Measurements from ENCODE around the gene DNAJC25. TPM values are rescaled to one million over a fixed set of nuclear protein-coding genes. Genes with fewer than 3 reads are reported as not detected.

DNAJC25 gene
- total RNA-seq, 1 donor from 2014 or later: 12.2 TPM

- Histone ChIP-seq H3K36me3 (ENCODE audit: insufficient read depth, low read length) (peaks cover 19% of the 10 kb centered on the region), H3K9ac (ENCODE audit: low read length) (no peak overlapping the region), H3K27me3 (ENCODE audit: insufficient read depth, low read length) (no peaks in the 10 kb centered on the region), H2AFZ (ENCODE audit: low read depth, low read length) (no peak overlapping the region), H3K79me2 (ENCODE audit: insufficient read depth, low read length) (no peaks in the 10 kb centered on the region), H3K4me1 (ENCODE audit: insufficient read depth, low read length) (no peaks in the 10 kb centered on the region), H3K4me3 (ENCODE audit: insufficient read depth, low read depth, low read length) (no peak overlapping the region), H3K27ac (ENCODE audit: low read depth, low read length) (no peak overlapping the region), H3K9me3 (ENCODE audit: insufficient read depth, low read depth, low read length) (no peaks in the 10 kb centered on the region), H4K20me1 (ENCODE audit: insufficient read depth, low read length) (no peaks in the 10 kb centered on the region), H3K4me2 (ENCODE audit: low read length) (no peak overlapping the region)
- H3K4me3 Mint-ChIP-seq (ENCODE audit: unreplicated experiment): no peak overlapping the region
- peaks cover 11% of the 10 kb centered on the region for H3K36me3 Mint-ChIP-seq (ENCODE audit: low read depth, unreplicated experiment)
- H3K9me3 Mint-ChIP-seq (ENCODE audit: unreplicated experiment): no peaks in the 10 kb centered on the region
- DNase-seq (ENCODE audit: low read depth) (no peak), FAIRE-seq (no peak)
- H3K27me3 Mint-ChIP-seq (ENCODE audit: low read depth, unreplicated experiment): no peaks in the 10 kb centered on the region
- H3K27ac Mint-ChIP-seq (ENCODE audit: unreplicated experiment): no peak overlapping the region
- H3K4me1 Mint-ChIP-seq (ENCODE audit: low read depth, unreplicated experiment): no peaks in the 10 kb centered on the region
- TF ChIP-seq, protein P1, sequence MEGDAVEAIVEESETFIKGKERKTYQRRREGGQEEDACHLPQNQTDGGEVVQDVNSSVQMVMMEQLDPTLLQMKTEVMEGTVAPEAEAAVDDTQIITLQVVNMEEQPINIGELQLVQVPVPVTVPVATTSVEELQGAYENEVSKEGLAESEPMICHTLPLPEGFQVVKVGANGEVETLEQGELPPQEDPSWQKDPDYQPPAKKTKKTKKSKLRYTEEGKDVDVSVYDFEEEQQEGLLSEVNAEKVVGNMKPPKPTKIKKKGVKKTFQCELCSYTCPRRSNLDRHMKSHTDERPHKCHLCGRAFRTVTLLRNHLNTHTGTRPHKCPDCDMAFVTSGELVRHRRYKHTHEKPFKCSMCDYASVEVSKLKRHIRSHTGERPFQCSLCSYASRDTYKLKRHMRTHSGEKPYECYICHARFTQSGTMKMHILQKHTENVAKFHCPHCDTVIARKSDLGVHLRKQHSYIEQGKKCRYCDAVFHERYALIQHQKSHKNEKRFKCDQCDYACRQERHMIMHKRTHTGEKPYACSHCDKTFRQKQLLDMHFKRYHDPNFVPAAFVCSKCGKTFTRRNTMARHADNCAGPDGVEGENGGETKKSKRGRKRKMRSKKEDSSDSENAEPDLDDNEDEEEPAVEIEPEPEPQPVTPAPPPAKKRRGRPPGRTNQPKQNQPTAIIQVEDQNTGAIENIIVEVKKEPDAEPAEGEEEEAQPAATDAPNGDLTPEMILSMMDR (IDR thresholded peaks at IDR 0.05; ENCODE audit: insufficient read depth, low read depth, low read length): no peak
- TF ChIP-seq EZH2 (IDR thresholded peaks at IDR 0.05; ENCODE audit: insufficient read depth, low read length): no peak
Measured at GRCh38 chr9:111586378-111586777, 44.8 kb upstream of the DNAJC25 start.

DNA sequence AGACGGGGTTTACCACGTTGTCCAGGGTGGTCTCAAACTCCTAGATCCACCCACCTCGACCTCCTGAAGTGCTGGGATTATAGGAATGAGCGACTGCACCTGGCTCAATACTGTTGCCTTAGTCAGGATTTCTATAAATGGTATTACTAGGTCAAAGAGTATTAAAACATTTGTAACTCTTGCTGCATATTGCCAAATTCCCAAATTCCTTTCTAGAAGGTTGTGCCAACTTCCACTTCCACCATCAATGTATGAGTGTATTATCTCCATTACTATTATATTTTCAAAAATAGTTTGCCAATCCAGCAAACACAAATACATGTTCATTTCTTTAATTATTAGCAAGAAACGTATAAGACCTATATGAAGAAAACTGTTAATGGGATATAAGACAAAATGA lies 42.3 kb upstream of the DNAJC25 start:
- Mint-ChIP-seq H3K27me3 (ENCODE audit: low read depth, unreplicated experiment) (no peaks in the 10 kb centered on the region), H3K27ac (ENCODE audit: unreplicated experiment) (no peak overlapping the region), H3K4me3 (ENCODE audit: unreplicated experiment) (no peak overlapping the region), H3K4me1 (ENCODE audit: low read depth, unreplicated experiment) (no peaks in the 10 kb centered on the region), H3K36me3 (ENCODE audit: low read depth, unreplicated experiment) (peaks cover 15% of the 10 kb centered on the region), H3K9me3 (ENCODE audit: unreplicated experiment) (no peaks in the 10 kb centered on the region)
- H3K9me3 ChIP-seq (ENCODE audit: insufficient read depth, low read depth, low read length): no peaks in the 10 kb centered on the region
- H3K9ac ChIP-seq (ENCODE audit: low read length): no peak overlapping the region
- no peaks in the 10 kb centered on the region for H3K79me2 ChIP-seq (ENCODE audit: insufficient read depth, low read length)
- H3K4me1 ChIP-seq (ENCODE audit: insufficient read depth, low read length): no peaks in the 10 kb centered on the region
- no peak overlapping the region for H3K27ac ChIP-seq (ENCODE audit: low read depth, low read length)
- no peak for DNase-seq (ENCODE audit: low read depth)
- H3K4me2 ChIP-seq (ENCODE audit: low read length): no peak overlapping the region
- no peaks in the 10 kb centered on the region for H4K20me1 ChIP-seq (ENCODE audit: insufficient read depth, low read length)
- H3K27me3 ChIP-seq (ENCODE audit: insufficient read depth, low read length): no peaks in the 10 kb centered on the region
- no peak overlapping the region for H2AFZ ChIP-seq (ENCODE audit: low read depth, low read length)
- peaks cover 13% of the 10 kb centered on the region for H3K36me3 ChIP-seq (ENCODE audit: insufficient read depth, low read length)
- FAIRE-seq: no peak
- no peak overlapping the region for H3K4me3 ChIP-seq (ENCODE audit: insufficient read depth, low read depth, low read length)
- TF ChIP-seq, protein P1 (IDR thresholded peaks at IDR 0.05; ENCODE audit: insufficient read depth, low read depth, low read length): no peak
- no peak for TF ChIP-seq EZH2 (IDR thresholded peaks at IDR 0.05; ENCODE audit: insufficient read depth, low read length)

DNA sequence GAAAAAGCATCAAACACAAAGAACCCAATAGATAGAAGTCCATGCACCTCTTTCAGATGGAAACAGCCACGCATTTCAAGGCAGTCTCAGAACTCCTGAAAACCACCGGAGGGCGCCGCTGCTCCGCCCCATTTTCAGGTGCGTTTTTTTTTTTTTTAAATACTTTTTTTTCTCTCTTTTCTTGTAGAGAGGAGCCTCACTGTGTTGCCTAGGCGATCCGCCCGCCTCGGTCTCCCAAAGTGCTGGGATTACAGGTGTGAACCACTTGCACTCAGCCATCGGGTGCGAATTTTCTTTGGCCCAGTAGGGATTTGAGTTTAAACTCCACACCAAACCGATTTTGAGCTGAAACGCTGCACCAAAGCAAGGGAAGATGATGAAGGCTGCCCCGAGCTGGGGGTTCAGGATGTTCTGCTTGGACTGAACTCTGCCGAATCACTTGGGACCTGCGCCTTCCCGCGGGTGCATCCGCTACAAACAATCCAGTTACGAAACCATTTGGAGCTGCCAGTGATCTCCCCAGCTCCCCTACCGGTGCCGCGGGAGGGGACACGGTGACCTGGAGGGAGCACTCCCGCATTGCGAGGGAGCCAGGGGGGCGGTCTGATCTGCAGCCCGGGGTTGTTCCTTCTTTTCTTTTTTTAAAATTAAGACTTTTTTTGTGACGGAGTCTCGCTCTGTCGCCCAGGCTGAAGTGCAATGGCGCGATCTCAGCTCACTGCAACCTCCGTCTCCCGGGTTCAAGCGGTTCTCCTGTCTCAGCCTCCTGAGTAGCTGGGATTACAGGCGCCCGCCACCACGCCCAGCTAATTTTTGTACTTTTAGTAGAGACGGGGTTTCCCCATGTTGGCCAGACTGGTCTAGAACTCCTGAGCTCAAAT lies 33.0 kb upstream of the DNAJC25 start:
- no peaks in the 10 kb centered on the region for H3K27me3 Mint-ChIP-seq (ENCODE audit: low read depth, unreplicated experiment)
- Histone ChIP-seq H3K4me3 (ENCODE audit: insufficient read depth, low read depth, low read length) (peak overlapping the region; percentile 70), H4K20me1 (ENCODE audit: insufficient read depth, low read length) (peaks cover 6% of the 10 kb centered on the region), H3K27me3 (ENCODE audit: insufficient read depth, low read length) (no peaks in the 10 kb centered on the region), H3K9me3 (ENCODE audit: insufficient read depth, low read depth, low read length) (no peaks in the 10 kb centered on the region), H3K4me2 (ENCODE audit: low read length) (peak overlapping the region; percentile 91), H3K27ac (ENCODE audit: low read depth, low read length) (peak overlapping the region; percentile 65), H3K79me2 (ENCODE audit: insufficient read depth, low read length) (peaks cover 2% of the 10 kb centered on the region), H3K4me1 (ENCODE audit: insufficient read depth, low read length) (no peaks in the 10 kb centered on the region), H2AFZ (ENCODE audit: low read depth, low read length) (peak overlapping the region; percentile 66), H3K36me3 (ENCODE audit: insufficient read depth, low read length) (peaks cover 11% of the 10 kb centered on the region), H3K9ac (ENCODE audit: low read length) (peak overlapping the region; percentile 79)
- no peaks in the 10 kb centered on the region for H3K4me1 Mint-ChIP-seq (ENCODE audit: low read depth, unreplicated experiment)
- FAIRE-seq (no peak), DNase-seq (ENCODE audit: low read depth) (peak; percentile 40)
- no peak for TF ChIP-seq EZH2 (IDR thresholded peaks at IDR 0.05; ENCODE audit: insufficient read depth, low read length)
- TF ChIP-seq, protein P1 (IDR thresholded peaks at IDR 0.05; ENCODE audit: insufficient read depth, low read depth, low read length): peak; percentile 55
- H3K27ac Mint-ChIP-seq (ENCODE audit: unreplicated experiment): peak overlapping the region; percentile 69
- peak overlapping the region; percentile 97 for H3K4me3 Mint-ChIP-seq (ENCODE audit: unreplicated experiment)
- H3K36me3 Mint-ChIP-seq (ENCODE audit: low read depth, unreplicated experiment): no peaks in the 10 kb centered on the region
- peaks cover 2% of the 10 kb centered on the region for H3K9me3 Mint-ChIP-seq (ENCODE audit: unreplicated experiment)
